ENCODE data around the gene SREBF2.

SREBF2 gene

DNA sequence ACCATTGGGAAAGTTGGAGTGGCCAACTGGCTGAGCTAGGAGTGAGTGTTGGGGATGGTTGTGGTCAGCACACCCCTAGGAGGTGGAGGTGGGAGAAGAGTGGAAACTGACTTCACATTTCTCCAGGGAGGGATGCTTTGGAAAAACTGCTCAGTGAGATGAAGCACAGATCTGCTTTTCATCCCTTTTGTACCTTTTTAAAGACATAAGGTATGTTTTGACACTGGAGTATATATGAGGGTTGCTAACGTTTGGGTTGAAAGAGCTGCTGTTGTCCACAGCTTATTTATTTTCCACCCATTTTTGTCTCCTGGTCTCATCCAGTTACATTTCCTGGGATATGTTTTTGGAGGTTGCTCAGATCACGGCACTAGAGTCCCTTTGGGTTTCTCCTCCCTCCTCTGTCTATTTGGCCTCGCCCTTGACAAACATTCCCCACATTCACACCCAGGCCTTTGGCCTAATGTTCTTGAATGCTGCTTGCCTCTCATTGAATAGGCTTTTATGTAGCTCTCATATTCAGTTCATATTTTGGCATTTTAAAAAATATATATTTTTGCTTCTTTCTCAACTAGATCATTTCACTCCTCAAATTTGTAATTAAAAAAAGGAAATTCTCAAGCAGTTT, 8.3 kb downstream of the SREBF2 start:
- no peak for DNase-seq (ENCODE audit: low read depth)
- TF ChIP-seq, protein P1, sequence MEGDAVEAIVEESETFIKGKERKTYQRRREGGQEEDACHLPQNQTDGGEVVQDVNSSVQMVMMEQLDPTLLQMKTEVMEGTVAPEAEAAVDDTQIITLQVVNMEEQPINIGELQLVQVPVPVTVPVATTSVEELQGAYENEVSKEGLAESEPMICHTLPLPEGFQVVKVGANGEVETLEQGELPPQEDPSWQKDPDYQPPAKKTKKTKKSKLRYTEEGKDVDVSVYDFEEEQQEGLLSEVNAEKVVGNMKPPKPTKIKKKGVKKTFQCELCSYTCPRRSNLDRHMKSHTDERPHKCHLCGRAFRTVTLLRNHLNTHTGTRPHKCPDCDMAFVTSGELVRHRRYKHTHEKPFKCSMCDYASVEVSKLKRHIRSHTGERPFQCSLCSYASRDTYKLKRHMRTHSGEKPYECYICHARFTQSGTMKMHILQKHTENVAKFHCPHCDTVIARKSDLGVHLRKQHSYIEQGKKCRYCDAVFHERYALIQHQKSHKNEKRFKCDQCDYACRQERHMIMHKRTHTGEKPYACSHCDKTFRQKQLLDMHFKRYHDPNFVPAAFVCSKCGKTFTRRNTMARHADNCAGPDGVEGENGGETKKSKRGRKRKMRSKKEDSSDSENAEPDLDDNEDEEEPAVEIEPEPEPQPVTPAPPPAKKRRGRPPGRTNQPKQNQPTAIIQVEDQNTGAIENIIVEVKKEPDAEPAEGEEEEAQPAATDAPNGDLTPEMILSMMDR (IDR thresholded peaks at IDR 0.05; ENCODE audit: low read depth, low read length, missing control alignments): no peak

DNA sequence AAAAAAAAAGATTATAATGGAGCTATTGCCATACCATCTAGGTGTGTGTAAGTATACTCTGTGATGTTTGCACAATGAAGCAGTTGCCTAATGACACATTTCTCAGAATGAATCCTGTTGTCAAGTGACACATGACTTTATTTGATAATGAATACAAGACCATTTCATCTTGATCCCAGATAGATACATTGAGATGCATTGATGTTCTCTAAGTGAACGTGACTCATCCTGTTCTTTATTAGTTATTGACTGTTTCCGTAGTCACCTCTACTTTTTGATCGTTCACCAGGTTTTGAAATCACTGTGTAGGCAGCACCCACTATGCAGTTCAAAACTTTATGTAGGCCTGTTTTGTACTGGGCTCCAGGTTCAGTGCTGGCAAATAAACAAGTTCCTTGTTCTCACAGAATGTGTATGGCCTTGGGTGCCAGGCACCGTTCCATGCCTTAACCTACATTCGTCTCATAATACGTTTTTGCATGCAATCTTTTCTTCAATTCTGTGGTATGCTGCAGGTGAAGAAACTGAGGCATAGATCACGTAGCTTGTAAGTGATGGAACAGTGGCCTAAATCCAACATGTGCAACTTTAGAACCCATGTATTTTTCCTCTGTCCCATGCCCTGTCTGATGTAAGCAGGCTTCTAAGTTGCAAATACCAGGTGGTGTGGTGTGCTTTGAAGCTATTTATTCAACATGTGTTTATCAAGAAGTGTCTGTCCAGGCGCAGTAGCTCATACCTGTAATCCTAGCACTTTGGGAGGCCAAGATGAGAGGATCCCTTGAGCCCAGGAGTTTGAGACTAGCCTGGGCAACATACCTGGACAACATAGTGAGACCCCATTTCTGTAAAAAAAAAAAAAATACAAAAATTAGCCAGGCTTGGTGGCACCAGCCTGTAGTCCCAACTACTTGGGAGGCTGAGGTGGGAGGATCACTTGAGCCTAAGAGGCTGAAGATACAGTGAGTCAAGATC, 10.4 kb downstream of the SREBF2 start:
- DNase-seq (ENCODE audit: low read depth): no peak
- H3K4me3 ChIP-seq (ENCODE audit: low read depth, low read length): no peak overlapping the region
- TF ChIP-seq, protein P1 (IDR thresholded peaks at IDR 0.05; ENCODE audit: low read depth, low read length, missing control alignments): no peak

More for the DNA sequence above, 8.3 kb downstream of the SREBF2 start:
- no peak overlapping the region for H3K4me3 ChIP-seq (ENCODE audit: low read depth, low read length)

DNA sequence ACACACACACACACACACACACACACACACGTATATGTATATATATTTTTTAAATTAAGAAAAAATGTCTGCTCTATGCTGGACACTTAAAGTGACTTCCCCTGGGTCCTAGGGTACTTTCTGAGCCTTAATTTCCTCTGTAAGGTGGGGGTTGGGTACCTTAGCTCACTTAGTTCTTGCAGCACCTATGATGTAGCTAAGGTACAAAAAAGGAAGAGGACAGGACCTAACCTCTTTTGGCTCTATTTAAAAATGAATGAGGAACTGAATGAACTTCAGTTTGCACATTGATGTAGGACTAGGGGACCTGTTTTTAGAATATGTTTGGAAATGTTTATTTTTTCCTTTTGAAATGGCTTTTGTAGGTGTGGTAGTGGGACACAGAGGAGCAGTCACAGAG, 11.1 kb downstream of the SREBF2 start:
- TF ChIP-seq, protein P1 (IDR thresholded peaks at IDR 0.05; ENCODE audit: low read depth, low read length, missing control alignments): no peak
- DNase-seq (ENCODE audit: low read depth): no peak
- H3K4me3 ChIP-seq (ENCODE audit: low read depth, low read length): no peak overlapping the region

DNA sequence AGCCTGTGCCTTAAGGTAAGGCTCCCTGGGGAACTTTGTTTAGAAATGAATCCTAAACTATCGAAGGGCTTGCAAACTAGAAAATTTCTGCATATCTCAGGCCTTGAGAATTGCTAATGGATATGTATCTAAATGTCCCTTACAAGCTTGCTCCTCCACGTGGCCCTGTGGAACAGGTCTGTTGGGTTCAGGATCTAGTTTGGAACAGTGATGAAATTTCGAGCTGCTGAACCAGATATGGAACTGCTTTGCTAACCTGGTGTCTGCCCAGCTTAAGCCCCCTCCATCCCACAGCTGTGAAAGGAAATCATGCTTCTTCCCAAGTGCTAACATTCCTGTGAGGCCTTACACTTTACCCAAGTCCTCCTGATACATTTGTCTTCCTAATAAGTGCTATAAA, 11.6 kb downstream of the SREBF2 start:
- H3K4me3 ChIP-seq (ENCODE audit: low read depth, low read length): no peak overlapping the region
- TF ChIP-seq, protein P1 (IDR thresholded peaks at IDR 0.05; ENCODE audit: low read depth, low read length, missing control alignments): no peak
- no peak for DNase-seq (ENCODE audit: low read depth)

DNA sequence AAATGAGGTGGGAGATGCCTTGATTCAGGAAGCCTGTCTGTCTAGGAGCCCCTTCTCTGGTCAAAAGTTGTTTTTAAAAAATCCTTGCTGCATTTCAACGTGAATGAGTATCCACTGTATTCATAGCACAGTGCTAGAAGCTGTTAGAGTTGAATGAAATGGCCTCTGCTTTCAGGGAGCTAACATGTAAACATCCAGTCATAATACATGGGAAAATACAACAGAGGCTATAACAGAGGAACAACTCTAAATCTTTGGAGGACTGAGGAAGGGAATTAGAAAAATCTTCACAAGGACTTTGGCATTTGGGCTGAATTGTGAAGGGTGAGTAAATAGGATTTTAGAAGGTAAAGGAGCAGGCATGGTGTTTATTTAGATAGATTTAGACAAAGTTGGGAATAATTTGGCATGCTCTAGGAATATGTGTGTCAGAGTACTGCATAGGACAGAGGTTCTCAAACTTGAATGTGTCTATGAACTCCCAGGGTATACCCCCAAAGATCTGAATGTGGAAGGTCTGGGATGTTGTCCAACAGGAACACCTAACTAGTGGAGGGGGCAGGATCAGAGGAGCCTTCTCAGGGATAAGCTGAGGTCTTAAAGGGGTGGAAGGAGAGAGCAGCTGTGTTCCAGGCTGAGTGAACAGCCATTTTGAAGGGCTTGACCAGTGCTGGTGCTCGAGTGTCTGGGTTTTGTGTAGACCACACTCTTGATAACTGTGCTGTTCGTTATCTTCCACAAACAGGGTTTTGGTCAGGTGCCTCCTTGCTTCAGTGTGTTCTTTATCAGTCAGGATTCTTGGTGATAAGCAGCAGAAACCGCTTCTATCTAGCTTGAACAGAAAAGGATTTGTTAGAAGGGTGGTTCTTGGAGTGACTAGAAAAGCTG, 12.7 kb downstream of the SREBF2 start:
- H3K4me3 ChIP-seq (ENCODE audit: low read depth, low read length): no peak overlapping the region
- no peak for DNase-seq (ENCODE audit: low read depth)
- TF ChIP-seq, protein P1 (IDR thresholded peaks at IDR 0.05; ENCODE audit: low read depth, low read length, missing control alignments): no peak

DNA sequence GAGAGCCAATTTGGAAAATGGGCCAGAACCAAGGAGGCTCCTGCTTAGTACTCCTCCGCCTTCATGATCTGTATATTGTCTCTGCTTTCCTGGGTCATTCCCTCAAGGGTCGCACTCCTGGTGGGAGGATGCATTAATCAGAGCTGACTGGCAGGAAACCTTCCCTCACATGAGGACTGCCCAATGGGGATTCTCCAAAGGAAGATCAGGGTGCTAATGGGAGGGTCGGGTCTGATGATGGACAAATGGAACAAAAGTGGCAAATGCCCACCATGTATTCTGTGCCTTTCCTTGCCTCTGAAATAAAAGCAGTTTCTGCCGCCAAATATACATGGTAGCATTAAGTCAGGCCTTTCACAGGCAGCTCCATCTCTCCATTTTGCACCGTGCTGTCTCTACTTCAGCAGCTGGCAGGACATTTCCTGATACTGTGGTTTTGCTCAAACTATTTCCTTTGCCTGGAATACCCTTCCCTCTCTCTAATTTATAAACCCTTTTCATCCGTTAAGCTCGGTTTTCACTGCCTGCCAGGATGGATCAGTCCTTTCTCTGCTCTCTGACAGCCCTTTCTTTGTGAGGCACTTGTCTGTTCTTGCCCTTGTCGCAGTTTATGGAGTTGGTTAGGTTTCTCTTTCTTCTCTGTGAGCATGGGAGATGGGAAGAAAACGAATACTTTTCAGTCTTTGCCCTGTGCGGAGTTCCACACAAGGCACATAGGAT, 13.5 kb downstream of the SREBF2 start:
- no peak for DNase-seq (ENCODE audit: low read depth)
- TF ChIP-seq, protein P1 (IDR thresholded peaks at IDR 0.05; ENCODE audit: low read depth, low read length, missing control alignments): no peak
- no peak overlapping the region; the same call in 1 of the 2 replicates for H3K4me3 ChIP-seq (ENCODE audit: low read depth, low read length)
